H1 (cell line): ENCODE data around the gene DOCK11. TPM values are rescaled to one million over a fixed set of nuclear protein-coding genes. Genes with fewer than 3 reads are reported as not detected.

Experiments
- BRCA1 ChIP-seq: IDR thresholded peaks from 2 replicates; pipeline ENCODE4 v1.6.1; 2012; ENCODE audit warnings: low read depth, low read length, improper control_type of control experiment
- CBX8 ChIP-seq: fragments of 300-800, 300-1000 bp; sonication (generic); IDR thresholded peaks from 2 replicates; pipeline ENCODE4 v1.7.1; 2016; ENCODE audit warnings: low read depth, low read length, borderline replicate concordance
- CHD2 ChIP-seq: IDR thresholded peaks from 2 replicates; pipeline ENCODE4 v1.6.1; 2012; ENCODE audit warnings: low read length, improper control_type of control experiment
- CTCF ChIP-seq, 3 experiments: IDR thresholded peaks; 1 replicate in 2 of 3; 2 replicates in 1 of 3; pipeline versions ENCODE4 v1.5.1 to v1.6.1; 2011; ENCODE audit warnings: low read length in 3 of 3, mild to moderate bottlenecking in 3 of 3, inconsistent platforms in 2 of 3, low read depth in 1 of 3, moderate library complexity in 1 of 3; ENCODE audit not compliant: insufficient read depth in 1 of 3; ENCODE audit errors: control extremely low read depth in 1 of 3
- SUZ12 ChIP-seq: fragments of 200-600 bp; sonication (generic); IDR thresholded peaks from 2 replicates; pipeline ENCODE4 v1.6.1; 2012; ENCODE audit warnings: mild to moderate bottlenecking, inconsistent platforms, low read length, moderate library complexity, mixed read lengths
- polyA plus RNA-seq, 7 experiments: library from polyadenylated mRNA; depleted of rRNA in 3 of 7; stranded (reverse) in 5 of 7; unstranded in 2 of 7; fragments of >200 nt in 5 of 7; fragments of 200-250 nt in 2 of 7; gene quantifications; 1 replicate in 5 of 7; 2 replicates in 1 of 7; 4 replicates in 1 of 7; pipeline versions ENCODE4 v1.2.1 to v1.2.3, GENCODE V29; 2011 to 2013; ENCODE audit warnings: missing spikeins in 2 of 7, mixed read lengths in 2 of 7
- total RNA-seq: library from RNA; stranded (reverse); fragmentation: NEBNext Ultra II Directional; extraction: Animal tissue kit (Norgen Biotek cat#: 25700); gene quantifications from 2 replicates; pipeline ENCODE4 v1.2.1, GENCODE V29; 2021

The DOCK11 gene
- total and polyA plus RNA-seq, 2 of the 8 experiments (the other 6 are each of a cell fraction or from before 2014, with no cell fraction given), result 4.9 to 12.0 TPM

GRCh38 chrX:118521435-118521834 lies 25.8 kb downstream of the DOCK11 start (continued):
- TF ChIP-seq CTCF (IDR thresholded peaks at IDR 0.05; ENCODE audit: control extremely low read depth in 1 of 3, insufficient read depth in 1 of 3, low read depth in 1 of 3, low read length in 3 of 3) (no peak), CHD2 (no peak), BRCA1 (no peak), CBX8 (no peak), SUZ12 (no peak)
